GM19240 (cell line): ENCODE data around the gene CALHM4.

Source experiments
- DNase-seq: peaks from one replicate; pipeline ENCODE4 v3.0.0; 2011; ENCODE audit warnings: low spot score; ENCODE audit not compliant: insufficient read length

Gene CALHM4

DNA sequence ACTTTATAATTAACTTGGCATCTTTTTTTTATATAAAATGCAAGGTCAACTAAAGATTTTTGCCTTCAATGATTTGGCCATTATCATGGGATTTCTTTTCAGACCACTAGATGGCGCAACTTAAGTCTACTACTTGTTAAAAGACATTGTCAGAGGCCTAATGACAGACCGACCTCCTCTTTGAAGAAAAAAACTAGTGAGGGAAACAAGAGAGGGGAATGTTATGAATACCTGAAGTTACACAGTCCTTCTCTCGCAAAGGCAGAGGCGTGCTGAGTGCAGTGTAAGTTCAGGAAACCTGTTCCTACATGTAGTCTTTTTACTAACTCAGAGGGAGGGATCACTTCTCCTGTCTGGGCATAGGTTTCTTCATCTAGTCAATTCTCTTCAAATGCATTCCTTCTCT, 17.3 kb upstream of the CALHM4 start:
- no peak for DNase-seq

DNA sequence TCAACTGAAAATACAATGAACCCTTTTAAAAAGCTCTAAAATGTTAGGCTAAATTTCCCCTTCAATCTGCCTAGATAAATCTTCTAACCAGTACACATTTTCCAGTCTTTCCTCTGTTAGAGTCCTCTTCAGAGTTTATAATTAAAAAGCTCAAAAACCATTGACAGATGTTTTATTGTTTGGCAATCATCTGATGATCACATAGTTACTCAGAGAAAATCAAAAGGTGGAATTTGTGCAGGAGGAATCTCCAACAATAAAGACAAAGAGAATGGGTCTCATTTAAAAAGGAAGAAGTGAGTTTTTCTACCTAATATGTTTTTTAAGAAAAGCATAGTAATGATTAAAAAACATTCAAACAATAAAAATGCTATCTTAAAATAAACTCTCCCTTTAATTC, 11.1 kb upstream of the CALHM4 start:
- no peak for DNase-seq

DNA sequence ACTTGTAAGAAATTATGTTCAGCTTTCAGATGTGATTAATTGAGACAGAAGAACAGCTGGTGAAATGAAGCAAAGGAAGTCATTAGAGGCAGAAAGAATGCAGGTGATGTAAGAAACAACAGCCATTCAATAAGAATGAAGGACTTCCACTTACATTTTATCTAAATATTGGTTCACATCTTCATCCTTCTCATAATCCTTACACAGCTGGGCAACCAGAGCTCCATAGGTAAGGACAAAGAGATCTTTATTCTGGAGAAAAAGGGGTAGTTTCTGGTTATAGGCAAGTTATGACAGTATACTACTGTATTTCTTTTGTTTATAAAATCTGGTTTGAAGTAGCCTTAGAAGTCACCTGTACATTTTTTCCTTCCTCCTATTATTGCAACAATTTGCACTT, 10.4 kb upstream of the CALHM4 start:
- DNase-seq: no peak

DNA sequence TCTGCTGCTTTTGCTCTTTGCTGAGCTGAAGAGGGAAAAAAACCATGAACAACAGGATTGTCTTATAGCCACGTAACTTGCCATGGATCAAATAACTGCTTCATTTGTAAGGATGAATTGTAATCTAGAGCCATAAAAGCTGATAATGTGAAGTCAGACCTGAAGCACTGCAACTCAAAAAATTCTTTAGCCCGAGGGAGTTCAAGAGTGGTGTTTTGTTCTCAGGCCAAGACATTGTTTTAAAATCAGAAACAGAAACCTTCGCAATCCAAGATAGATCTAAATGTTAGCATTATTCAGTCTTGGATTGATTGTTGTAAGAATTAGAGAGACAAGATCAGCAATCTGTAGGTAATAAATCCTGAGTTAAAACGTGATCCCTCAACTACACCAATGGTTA, 7.9 kb upstream of the CALHM4 start, which contains the start of gene TRAPPC3L:
TSS of gene TRAPPC3L (minus strand) at position 34 of the 400 bp plus-strand sequence. CDS start 170 bp downstream, outside the sequence.
- no peak for DNase-seq

DNA sequence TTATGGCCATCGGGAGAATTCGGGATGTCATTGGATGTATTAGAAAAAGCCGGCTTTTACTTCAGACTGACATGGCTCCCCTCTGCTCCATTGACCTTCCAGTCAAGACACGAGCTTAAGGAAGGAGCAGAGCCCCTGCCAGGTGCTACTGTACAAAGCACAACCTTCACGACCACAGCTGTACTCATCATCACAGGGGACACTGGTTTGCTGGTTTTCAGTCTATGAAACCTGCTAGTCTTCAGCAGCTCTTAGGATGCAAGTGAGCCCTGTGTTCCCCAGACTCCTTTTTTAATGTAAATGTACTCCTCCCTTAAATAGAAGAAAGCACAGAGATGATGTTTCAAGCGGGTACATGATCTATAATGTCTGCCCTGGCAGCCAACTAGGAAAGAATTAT, 6.2 kb upstream of the CALHM4 start:
- no peak for DNase-seq

DNA sequence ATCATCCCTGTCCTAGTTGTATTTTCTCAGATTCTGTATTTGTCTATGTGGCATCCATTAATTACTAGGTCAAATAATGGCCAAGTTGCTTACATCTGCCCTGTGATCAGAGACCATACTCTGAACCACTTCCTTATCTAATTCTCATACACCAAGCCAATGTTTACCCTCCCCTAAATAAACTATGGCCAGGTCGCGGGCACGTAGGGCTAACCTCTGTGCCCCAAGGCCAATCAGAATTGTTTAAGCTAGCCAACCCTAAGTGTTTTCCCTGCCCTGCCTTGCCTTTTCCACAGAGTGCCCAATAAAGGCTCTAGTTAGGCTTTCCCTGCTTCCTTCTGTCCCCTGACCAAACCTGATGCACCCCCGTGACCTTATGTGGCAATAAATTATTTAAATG, 2.8 kb upstream of the CALHM4 start:
- no peak for DNase-seq

DNA sequence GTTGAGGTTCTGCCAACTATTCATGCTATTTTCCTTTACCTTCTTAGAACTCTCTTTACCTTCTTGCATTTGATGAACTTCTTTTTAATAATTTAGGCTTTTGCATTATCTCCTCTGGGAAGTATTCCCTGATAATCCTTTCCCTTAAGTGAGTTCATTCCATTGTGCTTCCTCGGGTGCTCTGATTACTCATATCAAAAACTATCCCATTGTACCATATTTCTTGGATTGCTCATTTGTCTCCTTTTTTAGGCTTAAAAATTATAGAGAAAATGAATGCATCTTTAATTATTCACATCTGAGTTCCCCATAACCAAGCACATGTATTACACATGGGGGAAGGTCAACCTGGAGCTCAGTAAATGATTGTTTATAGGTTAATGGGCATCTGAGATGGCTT, 2.5 kb downstream of the CALHM4 start:
- no peak for DNase-seq

DNA sequence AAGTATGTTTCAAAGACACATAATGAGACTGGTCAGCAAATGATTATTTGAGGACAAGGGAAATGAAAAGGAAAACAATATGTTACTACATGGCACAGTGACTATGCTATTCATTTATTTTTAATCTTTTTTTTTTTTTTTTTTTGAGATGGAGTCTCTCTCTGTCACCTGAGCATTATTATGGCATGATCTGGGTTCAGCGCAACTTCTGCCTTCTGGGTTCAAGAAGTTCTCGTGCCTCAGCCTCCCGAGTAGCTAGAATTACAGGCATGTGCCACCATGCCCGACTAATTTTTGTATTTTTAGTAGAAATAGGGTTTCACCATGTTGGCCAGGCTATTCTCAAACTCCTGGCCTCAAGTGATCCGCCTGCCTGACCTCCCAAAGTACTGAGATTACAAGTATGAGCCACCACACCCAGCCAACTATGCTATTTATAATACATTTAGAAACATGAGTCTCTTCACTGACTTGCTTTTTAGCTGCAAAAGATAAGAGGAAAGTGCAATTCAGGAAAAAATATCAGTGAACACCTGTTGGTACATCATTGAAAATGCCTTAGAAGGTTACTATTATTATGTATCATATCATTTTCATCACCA, 3.4 kb downstream of the CALHM4 start:
- DNase-seq: no peak

DNA sequence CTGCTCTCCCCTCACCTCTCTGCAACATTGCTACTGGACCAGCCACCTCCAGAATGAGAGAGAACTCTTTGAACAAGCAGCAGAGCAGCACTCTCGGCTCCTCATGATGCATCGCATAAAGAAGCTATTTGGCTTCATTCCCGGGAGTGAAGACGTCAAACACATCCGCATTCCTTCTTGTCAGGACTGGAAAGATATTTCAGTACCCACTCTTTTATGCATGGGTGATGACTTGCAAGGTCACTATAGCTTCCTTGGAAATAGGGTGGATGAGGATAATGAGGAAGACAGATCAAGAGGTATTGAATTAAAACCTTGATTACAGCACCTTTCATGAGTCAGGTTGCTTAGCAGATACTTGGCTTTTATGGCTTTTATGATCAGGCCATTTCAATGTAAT, 4.3 kb downstream of the CALHM4 start:
- DNase-seq: no peak

DNA sequence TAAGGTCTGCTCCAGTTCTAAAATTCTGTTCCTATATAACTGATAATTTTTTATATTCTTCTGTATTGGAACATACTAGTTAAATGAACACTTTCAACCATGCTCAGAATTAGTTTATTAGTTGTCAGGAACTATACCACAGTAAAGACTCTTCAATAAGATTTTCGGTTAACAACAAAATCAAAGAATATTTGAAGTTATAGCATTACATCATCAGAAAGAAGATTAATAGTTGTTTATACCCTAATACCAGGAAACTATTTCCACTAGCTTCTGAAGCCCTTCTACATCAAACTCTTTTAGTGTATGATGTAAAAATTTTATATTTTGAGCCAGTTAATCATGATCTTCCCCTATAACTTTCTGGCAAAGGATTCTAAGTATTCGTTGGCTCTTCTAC, 6.6 kb downstream of the CALHM4 start:
- DNase-seq: no peak

DNA sequence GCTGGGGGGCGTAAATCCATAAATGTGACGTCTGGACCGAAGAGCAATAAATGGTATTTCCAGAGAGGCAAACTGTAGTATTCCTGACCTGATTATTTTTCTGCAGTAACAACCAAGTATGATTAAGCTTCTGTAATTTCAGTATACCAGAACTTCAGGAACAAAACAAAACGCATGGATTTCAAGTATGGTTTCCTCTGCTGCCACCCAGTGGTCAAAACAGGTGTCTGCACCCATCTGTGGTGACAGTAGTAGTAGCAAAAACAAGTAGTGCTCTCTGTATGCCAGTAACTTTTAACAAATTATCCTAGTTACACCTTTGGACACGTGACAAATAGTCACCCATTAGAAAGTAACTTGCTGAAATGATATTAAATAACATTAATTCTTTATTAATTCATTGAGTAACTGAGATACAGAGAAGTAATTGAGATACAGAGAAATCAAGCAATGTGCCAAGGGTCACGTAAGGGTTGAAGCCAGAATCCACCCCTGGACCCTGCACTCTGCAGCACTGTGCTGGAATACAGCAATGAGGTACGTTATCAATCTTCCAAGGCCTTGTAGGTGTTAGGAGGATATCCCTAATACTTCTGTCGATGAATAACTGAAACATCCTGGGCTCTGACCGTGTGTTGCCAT, 7.9 kb downstream of the CALHM4 start:
- DNase-seq: peak; percentile 40

DNA sequence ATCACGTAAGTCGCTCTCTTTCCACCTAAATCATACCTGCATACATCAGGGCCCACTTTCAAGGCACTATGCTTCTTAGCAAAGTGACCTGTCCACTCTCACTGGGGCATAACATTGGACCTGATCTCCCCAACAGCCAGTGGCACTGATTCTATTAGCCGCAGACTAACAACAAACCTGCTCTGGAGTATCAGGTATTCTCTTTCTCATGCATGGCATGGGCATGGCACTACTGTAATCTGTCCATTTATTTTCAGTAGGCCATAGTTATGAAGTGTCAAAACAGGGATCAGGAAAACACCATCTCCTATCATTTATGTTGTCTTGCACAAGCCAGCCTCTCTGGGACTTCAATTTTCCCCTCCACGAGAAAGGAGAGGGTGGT, 8.5 kb downstream of the CALHM4 start:
- no peak for DNase-seq

DNA sequence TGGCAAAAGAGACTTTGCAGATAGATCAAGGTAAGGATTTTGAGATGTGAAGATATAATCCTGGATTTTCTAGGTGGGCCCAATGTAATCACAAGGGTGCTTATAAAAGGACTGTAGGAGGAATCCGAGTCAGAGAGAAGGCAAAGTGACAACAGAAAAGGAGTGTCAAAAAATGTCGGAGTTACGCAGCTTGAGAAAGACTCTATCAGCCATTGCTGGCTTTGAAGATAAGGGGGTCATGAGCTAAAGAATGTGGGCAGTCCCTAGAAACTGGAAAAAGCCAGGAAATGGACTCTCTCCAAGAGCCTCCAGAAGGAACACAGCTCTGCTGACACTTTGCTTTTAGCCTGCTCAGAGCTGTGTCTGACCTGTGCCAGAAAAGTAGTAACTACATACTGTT, 9.1 kb downstream of the CALHM4 start:
- DNase-seq: no peak

DNA sequence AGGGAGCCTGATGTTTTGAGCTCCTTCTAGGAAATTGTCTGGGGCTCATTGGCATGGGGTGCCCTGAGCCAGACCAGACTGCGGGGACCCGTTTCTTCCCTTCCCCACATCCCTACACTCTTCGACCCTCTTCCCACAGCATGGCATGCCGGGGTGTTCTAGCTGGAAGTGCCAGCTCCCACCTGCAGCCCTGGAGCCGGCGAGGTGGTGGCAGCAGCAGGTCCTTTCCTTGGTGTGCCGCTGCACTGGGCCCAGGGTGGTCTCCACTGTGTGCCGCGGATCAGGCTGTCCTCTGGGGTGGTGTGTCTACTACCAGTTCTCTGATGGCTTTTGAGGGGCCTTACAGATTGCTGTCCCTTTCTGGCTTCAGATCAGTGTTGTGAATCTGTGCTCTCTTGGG, 10.3 kb downstream of the CALHM4 start:
- no peak for DNase-seq

DNA sequence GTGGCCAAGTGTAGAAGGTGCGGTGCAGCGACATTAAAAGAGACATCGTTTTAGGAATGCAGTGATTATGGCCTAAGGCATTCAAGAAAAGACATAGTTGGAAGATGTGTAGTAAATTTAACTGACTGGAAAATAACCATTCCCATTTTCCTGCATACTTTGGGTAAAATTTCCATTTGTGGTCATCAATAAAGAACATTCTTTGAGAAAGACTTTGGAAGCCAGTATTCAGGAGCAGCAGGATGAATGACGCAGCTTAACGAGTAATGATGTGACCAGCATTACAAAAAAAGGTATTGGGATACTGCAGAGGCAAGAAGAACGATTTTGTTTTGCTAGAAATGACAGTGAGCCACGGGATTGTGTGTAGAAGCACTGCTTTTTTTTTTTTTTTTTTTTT, 10.8 kb downstream of the CALHM4 start:
- no peak for DNase-seq

DNA sequence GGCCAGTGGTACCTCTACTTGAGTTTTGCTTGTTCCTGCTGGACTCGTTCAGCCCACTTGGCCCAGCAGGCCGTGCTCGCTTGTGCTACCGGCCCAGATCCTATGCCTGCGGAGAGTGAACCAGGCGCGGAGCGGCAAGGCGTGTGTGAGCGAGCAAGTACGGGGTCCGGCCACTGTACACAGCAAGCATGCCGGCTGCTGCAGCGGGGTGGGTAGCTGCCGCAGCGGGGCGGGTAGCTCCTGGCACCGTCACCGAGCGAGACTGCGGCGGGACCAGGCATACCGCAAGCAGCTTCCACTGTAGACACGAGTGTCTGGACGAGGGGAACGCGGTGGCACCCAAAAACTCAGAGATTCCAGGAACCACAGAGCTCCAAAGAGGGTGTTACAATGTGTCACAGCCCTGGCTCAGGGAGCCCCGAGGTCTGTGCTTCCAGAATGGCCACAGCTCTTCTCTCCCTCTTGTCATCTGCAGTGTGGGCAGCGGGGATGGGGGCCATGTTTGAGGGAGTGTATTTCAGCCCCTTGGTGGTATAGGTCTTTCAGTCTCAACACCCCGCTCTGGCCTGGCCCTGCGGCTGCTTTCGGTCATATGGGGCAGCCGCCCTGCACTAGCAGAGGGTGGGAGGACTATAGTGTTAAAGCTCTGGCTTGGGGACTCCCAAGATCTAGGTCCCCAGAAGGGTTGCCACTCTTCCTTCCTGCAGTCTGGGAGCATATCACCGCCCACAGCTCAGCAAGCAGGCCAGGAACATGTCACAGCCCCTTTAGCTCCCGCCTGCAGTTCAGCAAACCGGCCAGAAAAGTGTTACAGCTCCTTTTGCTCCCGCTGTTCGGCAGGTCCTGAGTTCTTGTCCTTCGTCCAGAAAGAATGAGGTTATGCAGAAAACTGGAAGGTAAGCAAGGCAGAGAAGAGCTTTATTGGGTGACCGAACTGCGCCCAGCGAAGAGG, 11.6 kb downstream of the CALHM4 start:
- no peak for DNase-seq

DNA sequence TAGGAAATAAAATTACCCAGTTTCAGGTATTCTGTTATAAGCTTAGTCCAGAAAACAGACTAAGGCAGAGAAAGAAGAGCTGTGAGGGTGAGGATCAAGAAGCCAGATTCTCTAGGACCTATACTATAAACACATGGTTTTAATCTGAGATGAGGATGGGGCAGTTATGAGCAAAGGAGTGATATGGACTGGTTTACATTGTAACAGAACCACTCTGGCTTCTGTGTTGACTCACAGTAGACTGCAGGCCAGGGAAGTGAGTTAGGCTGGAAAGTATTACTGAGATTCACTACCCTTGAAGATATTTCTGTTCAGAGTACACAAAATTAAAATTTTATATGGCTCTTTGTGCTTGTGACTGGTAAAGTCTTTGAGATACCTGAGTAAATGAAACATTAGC, 14.6 kb downstream of the CALHM4 start:
- no peak for DNase-seq

DNA sequence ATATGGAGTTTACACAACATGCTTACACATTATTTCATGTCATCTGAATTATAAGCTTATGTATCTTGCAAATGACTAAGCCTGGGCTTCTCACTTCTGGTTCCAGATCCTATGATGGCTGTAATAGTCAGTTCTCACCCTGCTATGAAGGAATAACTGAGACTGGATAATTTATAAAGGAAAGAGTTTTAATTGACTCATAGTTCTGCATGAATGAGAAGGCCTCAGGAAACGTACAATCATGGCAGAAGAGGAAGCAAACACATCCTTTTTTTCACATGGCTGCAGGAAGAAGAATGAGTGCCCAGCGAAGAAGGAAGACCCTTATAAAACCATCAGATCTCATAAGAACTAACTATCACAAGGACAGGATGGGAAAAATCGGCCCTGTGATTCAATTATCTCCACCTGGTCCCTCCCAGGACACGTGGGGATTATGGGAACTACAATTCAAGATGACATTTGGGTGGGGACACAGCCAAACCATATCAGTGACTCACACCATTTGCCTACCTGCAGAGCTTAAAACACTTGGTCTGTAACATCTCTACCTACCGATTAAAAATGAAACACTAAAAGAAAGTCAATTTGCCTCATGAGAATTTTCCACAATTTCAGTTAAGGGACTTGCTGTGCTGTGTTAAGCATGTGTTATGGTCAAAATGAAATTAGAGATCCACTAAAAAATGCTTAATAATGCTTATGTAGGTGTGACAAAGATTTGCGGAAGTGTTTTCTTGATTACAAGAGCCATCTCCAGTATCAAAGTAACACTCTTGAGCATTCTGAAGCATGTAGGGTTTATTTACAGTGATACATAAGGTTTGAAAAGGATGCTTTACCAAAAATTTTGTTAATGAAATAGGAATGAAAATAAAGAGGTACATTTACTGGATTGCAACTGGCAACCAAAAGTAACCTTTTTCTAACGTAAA, 15.5 kb downstream of the CALHM4 start:
- DNase-seq: no peak

DNA sequence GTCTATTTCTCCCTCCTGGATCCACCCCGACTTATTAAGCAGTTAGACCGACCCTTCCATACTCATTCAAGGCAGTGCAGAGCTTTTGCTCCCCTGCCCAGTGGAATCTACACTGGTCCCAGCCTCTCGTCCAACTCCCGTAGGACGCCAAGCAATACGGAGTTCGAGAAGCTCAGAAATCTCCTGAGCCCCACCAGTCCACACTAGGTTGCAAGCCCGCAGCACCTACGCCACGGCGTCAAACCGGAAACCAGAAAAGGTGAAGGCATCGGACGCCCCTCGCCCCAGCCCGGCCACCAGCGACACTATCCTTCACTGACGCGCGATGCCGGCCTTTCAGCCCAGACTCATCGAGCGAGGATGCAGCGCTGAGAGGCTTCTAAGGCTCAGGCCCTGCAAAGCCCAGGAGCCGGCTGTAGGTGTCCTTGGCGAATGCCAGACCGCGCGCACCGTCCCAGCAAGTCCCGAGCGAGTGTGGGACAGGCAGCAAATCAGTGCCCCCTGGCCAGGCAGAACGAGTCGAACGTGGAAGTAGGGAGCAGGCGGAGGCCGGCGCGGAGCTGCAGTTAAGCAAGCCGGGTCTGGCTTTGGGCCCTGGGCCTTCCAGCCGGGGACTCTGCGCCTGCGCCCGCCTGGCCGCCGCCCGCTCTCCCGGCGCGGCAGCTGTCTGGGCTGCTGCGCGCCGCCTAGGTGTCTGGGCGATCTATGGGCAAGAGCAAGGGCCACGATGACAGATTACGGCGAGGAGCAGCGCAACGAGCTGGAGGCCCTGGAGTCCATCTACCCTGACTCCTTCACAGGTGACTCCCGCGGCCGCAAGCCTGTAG, 17.5 kb downstream of the CALHM4 start, which contains the start of gene RWDD1:
TSS of gene RWDD1 (plus strand) at position 649 of the 827 bp plus-strand sequence. CDS start at position 728, 79 bp downstream.
- peak; percentile 83 for DNase-seq

DNA sequence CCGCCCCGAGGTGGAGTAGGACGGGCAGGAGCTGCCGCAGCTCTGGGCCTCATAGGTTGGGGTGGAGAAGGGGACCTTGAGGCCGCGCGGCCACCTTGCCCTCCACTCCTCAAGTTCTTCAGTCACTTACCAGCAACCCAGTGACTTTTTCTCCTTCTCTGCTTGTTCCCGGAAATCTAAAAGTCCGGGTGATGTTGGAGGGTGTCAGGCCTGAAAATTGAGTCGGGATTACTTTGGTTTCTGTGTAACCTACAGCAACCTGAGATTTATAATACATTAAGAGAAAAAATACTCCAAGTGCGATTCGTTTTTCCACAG, 18.1 kb downstream of the CALHM4 start:
- no peak for DNase-seq
